GM19193 (cell line): ENCODE measurements around the gene LRRC3B.

ENCODE experiments used
- POLR2A ChIP-seq: IDR thresholded peaks from 4 replicates; pipeline ENCODE4 v1.6.1; 2011; ENCODE audit not compliant: insufficient read depth, insufficient read length; ENCODE audit errors: extremely low read depth

Gene LRRC3B

GRCh38 chr3:26718315-26718714, 95.7 kb downstream of the LRRC3B start:
- TF ChIP-seq POLR2A, result no peak

- no peak for TF ChIP-seq POLR2A
These were observed 96.6 kb downstream of the LRRC3B start for GRCh38 chr3:26719134-26719533.

- TF ChIP-seq POLR2A, result no peak
These were observed 98.5 kb downstream of the LRRC3B start for GRCh38 chr3:26721047-26721446.

- TF ChIP-seq POLR2A, result no peak
These were observed 109.3 kb downstream of the LRRC3B start for GRCh38 chr3:26731843-26732242.

DNA sequence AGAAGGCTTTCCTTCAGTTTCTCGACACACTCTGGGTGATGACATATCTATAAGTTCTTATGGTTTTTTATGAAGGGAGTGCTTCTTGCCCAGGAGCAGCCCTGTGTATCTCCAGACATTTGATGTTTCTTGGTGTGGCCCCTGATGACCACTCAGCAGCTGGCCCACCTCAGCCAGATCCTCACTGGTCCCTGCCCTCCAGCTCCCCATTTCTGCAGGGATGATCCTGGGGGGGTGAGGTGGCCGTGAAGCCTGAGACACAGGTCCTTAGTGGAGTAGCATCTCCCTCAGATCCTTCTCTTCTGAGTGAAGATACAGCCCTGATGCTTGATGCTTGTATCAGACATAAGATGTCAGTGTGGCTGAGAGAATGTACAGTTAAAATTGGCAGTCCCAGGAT, 127.7 kb downstream of the LRRC3B start:
- no peak for TF ChIP-seq POLR2A

DNA sequence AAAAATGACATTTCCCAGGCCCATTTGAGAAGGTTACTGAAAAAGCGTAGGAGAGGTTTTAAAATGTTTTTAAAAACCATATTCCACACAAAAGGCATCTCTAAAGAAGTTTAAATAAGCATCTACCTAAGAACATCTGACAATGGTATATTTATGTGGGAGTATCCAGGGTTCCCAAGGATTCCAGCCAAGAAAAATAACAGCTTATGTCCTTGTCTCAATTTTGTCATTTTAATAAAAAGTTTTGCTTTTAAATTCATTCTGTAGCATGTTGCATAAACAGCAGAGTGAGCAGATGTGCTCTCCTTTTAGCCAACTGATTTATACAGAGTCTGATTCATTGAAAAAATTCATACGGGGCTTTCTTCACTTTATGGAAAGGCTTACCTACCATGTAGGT, 129.9 kb downstream of the LRRC3B start:
- no peak for TF ChIP-seq POLR2A

DNA sequence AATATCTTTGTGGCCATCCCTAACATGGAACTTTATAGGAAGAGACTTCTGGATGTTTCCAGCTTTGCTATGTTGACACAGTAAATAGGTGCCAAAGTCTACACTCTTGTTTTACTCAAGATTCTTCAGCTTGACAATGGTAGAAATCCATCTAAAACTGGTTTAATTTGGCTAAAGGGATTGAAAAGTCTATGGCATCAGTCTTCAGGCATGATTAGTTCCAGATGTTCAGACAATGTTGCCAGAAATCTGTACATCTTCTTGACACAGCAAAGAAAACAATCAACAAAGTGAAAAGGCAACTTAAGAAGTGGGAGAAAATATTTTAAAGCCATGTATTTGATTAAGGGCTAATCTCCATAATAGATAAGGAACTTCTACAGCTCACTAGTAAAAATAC, 130.5 kb downstream of the LRRC3B start:
- TF ChIP-seq POLR2A, result no peak

- TF ChIP-seq POLR2A, result no peak
These were observed 135.4 kb downstream of the LRRC3B start for GRCh38 chr3:26757978-26758377.
